Stimulated activated CD4-positive, alpha-beta T cell treated with anti-CD3 and anti-CD28 coated beads, Interleukin-2, amount 100 ng/mL, for 24 hours (primary cell): ENCODE measurements around the gene GADL1.

ENCODE experiments used
- DNase-seq, 2 donors: peaks; one replicate each; pipeline ENCODE4 v3.0.0-alpha.2; 2020

GADL1 gene

DNA sequence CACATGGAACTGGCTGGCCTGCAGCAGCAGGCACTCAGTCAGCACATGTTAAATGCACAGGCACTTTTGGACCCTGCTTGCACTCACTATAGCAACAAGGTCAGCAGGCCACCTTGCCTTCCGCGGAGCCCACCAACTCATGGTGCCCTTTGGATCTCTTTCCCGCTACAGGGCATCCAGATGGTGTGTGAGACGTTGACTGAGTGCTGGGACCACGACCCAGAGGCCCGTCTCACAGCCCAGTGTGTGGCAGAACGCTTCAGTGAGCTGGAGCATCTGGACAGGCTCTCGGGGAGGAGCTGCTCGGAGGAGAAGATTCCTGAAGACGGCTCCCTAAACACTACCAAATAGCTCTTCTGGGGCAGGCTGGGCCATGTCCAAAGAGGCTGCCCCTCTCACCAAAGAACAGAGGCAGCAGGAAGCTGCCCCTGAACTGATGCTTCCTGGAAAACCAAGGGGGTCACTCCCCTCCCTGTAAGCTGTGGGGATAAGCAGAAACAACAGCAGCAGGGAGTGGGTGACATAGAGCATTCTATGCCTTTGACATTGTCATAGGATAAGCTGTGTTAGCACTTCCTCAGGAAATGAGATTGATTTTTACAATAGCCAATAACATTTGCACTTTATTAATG is 203.1 kb downstream of the GADL1 start:
- no peak for DNase-seq

DNA sequence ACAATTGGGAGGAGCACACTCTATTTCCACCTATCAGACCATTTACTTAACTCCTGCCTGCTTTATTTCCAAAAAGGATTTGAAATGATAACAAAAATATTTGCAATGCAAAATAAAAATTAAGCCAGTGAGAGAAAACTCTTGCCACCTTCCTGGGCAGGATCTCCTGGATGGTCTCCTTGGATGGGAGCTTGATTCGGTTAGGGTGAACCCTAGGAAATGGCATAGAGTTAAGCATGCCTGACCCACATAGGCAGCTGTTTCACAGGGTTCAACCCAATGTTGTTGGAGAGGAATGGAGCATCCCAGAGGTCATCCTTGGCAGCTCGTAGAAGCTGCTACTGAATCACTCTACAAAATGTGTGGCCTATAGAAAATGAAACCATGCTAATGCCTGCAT is 204.3 kb downstream of the GADL1 start:
- no peak for DNase-seq

DNA sequence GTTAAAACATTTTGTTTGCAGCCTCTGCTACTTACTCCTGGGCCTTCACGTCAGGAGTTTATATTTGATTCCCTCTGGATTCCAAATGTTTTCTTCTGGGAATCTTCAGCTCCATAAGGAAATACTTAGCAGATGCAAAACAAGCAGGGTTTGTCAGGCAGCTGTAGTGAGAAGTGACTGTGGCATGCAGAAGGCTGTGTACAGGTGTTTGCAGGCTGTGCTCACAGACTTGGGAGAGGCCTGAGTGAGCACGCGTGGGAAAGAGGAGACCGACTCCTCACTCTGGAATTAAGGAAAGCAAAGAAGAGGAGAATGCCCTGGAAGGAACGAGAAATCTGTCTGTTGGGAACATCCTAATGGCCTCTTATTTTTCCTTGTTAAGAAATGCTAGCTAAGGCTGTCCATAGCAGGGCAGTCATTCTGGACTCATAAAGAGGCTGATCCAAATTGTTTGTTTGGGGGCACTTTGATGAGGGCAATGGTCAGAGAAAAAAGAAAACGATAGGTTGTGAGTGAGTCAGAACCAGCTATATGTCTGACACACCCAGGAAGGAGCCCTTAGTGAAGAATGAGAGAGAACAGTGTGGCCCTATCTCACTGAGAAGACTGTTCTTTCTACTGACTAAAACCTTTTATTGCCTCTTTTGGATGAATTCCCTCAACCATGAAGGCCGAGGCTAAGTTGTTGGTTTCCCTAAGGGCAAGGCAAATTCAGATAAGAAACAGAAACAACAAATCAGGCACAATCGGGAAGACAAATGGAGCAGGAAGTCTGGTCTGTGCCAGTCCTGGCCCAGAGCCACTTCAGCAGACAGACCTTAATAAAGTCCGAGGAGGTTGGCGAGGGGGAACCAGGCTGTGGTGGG is 205.5 kb downstream of the GADL1 start:
- no peak for DNase-seq

DNA sequence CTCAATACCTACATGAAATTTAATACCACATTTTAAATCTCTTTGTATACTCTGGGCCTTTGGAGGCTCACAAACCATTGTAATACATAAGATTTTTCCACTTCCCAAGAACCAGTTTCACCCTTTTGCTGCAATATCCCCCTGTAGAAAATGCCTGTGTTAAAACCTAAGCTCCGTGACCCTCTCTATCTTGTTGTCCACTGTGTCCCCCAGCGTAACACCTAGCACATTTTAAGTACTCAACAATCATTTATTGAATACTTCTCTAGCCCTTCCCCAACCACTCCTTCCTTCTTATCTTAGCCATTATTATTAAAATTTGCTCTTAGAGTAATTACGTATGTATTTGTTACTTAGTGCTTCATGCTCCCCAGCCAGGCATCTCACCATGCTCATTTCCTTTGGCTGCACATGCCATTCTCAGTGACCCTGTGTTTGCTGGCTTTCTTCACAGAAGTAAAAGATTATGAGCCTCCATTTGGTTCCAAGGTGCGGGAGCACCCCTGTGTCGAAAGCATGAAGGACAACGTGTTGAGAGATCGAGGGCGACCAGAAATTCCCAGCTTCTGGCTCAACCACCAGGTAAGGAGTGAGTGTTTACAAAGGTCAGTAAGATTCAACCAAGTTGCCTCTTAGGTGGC is 206.4 kb downstream of the GADL1 start:
- no peak for DNase-seq

DNA sequence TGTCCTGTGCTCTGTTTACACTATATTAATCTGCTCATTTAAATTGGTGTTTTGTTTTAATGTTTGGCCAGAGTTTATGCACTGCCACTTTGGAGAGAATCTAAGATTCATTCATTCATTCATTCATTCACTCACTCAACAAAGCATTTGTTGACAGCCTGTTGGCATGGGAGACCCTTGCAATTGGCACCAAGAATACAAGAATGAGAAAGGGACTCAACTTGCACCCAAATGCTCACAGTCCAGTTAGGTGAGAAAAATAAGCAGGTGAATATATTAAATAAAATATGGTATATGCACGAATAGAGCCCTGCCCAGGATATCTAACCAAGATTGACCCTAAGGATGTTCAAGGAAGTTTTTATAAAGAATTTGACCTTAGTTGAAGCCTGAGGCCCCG is 207.7 kb downstream of the GADL1 start:
- no peak for DNase-seq

DNA sequence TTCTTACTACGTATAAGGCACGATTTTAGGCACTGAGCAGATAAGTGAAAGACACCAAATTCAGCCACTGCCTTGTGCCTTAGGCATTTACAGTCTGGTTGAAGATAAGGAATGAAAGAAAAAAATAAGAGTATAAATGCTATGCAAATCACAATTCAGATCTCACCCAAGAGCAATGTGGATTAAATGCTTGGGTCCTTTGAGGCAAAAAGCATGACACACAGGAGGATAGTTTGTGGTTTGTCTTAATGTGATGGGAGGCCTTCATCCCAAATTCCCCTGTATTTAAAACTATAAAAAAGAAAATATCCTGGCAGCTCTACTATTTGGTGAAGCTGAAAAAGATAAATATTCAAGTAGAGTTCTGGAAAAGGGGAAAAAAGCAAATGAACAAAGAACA is 208.3 kb downstream of the GADL1 start:
- DNase-seq = no peak

DNA sequence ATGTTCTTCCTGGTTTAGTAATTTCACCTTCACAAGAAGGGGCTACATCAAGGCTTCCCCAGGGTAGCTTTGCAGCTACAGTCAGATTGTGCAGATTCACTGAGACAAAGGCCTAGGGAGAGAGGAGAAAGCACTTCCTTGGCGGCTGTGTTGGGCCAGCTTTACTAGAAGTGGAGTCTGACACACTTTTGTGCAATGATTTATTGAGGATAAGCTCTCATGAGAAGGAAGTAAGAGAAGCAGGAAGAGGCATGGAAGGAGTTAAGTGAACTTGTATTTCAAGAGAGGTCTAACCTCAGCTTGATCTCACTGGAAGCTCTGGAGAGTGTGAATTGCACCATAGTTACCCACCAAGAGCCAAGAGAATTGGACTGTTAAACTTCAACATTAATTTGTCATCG is 209.2 kb downstream of the GADL1 start:
- DNase-seq = no peak

DNA sequence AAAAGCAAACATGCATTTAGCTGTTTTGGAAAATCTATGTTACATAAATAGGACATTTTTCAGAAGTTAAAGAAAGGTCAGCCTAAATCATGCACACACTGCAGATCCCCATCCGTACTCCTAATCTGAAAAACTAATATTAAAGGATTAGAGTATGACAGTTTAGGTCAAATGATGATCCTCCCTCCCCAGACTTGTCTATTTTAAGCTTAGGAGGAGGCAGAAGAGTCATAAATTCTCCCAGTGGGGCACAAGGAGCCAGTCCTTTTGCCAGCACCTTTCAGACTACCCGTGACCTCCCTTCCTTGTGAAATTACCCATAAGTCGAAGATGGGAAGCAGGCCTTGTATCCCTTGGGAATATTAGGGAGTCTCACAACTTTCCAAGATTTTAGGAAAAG is 210.1 kb downstream of the GADL1 start:
- no peak for DNase-seq

DNA sequence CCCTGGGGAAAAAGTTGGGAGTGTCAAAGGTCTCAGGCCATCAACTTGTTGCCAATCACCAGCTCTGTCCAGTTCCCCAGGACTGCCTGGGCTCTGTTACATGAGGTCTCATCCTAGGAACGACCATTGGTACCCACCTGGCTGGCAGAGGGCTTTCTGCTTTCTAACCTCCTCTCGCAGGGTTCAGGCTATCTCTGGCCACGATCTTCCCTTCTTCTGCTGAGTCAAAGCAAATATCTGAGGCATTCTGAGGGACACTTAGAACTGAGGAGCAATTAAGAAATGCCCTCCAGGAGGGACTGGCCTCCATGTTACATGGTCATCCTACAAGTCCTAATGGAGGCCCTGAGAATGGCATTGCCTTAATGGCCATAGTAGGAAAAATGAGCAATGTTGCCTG is 210.7 kb downstream of the GADL1 start:
- DNase-seq = no peak

DNA sequence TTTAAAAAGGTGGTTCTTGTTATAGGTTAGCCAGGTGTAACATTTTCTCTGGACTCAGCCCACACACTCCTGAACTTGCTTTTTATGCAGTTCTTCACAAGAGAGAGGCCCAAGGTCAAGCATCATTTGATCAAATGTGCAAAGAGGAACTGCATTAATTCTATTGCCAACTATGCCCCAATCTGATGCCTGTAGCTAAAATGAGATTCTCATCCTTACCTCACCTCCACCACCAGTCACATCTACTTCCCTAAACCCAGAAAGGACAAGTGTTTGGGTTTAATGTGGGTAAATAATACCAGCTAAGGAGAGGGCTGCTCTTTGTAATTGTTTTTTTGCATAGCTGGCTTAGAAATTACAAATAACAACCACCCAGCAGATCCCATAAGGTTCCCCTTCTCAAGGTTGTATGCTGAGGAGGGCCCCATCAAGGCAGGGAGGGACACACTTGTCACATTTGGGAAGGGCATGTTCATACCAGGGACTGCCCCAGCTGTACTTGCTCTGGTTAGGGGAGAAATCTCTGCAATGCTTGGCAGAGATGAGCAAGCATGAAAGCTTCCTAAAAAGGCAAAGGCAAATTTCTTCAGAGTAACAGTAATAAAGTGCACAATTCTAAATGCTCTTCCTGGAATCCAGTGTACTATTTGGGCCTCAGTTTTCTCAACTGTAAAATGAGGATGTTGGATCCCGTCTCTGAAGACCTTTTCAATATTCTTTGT is 211.9 kb downstream of the GADL1 start:
- peak in 1 of 2 donors; percentile 22 for DNase-seq

DNA sequence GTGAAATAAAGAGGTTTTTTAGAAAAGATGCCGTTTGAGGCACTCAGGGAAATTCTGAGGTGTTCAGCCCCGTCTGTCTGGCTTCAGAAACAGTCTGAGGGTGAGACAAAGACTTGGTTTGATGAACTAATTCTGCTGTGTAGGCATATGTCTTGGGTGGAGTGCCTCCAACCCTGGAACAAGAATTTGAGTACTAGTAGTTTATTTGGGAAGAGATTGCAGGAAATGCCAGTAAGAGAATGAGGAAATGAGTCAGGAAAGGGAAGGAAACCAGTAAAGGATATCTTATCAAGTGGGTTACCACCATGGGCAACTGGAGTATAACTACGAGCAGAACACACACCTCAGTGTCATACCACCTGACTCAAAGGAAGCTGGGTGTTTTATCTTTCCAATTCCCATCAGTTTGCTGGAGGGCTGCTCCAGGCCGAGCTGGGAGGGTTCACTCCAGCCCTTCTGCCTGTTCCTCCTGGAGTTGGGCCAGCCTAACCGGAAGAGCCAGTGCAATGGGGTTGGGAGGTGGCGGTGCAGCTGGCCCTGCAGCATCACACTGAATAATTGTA is 212.7 kb downstream of the GADL1 start:
- DNase-seq = no peak

DNA sequence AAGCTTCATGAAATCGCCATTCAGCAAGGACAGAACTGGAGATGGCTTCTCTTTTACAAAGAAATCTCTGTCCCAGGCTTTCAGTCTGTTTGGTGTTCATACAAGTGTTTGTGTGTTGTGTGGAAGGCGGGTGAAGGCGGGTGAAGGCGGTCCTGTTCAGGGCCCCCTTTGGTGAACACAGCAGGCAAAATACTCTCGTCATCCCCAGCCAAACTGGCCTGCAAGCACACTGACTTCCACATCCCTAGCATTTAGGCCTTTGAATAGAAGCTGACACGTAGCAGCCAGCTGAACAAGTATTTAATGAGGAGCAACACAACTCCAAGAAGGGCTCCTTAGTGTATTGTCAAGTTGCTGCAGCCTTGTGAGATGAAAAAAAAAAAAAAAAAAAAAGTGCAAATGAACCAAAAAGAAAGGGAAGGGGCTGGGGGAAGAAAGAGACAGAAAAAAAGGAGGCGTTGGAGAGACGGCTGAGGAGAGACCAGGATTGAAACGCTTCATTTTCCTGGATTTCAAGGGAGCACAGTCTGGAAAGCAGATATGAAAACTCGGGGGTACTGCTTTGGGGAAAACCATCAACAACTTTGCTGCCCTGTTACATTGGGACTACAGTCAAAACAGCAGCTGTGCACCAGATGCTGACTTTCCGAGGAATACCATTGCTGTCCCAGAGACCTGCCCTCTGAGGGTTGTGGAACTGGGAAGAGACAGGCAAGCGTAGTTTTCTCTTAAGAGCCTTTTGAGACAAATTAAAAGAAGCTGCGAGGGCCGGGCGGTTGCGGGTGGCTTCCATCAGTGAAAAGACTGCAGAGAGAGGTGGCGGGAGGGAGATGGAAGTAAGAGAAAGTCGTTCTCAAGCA is 213.4 kb downstream of the GADL1 start:
- DNase-seq = no peak

DNA sequence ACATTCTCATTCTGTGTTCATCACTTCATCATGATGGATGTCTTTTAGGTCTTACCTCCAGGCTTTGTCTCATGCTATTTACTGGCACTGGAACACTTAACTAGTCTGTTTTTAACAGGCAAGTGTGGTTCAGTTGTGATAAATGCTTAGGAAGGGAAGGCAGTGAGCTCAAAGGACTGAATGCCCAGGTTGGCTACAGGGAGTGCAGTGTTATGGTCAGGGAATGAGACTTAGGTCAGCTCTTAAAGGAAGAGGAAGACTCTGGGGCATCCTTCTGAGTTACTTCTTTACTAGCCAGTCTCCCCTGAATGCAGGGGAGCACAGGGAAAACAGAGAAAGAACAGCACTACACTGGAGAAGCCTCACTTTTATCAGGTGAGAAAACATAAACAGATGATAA is 215.4 kb downstream of the GADL1 start:
- DNase-seq = no peak

DNA sequence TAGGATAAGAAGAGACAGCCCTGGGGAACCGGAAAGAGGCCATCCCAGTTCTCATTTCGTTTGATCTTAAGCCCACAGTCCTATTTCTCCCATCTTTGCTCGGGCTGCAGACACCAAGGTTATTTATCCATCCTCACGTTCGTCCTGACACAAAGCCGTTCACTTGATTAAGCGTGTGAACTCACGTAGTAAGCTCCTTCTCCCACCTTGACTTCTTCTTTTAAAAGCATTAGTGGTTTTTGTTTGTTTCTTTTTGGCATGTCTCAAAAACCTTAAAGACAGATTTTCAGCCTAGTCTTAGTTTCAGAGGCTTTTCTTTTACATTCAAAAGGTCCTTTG is 217.1 kb downstream of the GADL1 start:
- no peak for DNase-seq

DNA sequence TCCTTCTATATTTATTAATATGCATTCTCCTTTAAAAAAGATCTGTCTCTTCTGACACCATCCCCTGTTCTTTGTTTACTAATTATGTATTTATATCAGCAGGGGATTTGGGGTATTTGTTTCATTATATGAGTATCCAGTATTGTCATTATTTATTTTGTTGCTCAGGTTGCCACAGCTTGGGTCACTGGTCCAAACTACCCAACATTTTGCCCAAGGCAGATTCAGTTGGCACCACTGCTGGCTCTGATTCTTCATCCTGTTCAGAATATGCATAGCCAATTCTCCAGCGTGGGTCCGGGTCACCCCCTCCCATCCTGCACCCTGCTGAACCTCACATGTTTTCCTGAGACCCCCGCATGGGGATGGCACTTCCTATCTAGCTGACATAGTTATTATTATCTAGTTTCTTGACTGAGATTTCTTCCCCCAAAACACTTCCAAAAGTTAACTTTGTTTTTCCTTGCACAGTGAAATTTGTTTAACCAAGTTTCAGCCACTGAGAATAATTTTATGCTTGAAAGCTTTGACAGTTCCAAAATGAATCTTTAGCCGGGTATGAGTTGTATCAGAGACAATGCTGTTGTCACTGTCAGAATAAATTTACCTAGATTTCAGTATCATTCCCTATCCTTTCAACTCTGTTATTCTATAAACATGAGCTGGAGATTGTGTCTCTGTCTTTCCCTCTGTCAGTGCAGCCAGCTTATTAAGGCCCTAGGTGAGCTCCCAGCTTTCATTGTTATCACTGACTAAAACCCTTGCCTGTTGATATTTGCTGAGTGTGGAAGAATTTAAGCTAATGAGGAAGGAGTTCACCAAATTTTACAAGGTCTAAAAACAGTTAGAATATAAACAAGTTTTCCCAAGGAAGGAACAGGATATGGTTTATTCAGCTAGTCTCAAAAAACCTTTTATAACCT is 217.8 kb downstream of the GADL1 start:
- no peak for DNase-seq
